Type B pancreatic cell (in vitro differentiated cells): ENCODE measurements around the gene ALPI. TPM values are rescaled to one million over a fixed set of nuclear protein-coding genes. Genes with fewer than 3 reads are reported as not detected.

Source experiments
- DNase-seq: peaks from one replicate; pipeline ENCODE4 v3.0.0; 2021; ENCODE audit warnings: mixed read lengths; ENCODE audit not compliant: unreplicated experiment; ENCODE audit errors: extremely low spot score
- H3K27ac Mint-ChIP-seq: 2 replicates; pipeline ENCODE4 v1.8.0; 2021; ENCODE audit warnings: mild to moderate bottlenecking, mixed read lengths
- H3K27me3 Mint-ChIP-seq: 2 replicates; pipeline ENCODE4 v1.8.0; 2021; ENCODE audit warnings: mixed read lengths
- H3K36me3 Mint-ChIP-seq: 2 replicates; pipeline ENCODE4 v1.8.0; 2021; ENCODE audit warnings: mixed read lengths
- H3K4me1 Mint-ChIP-seq: one replicate; pipeline ENCODE4 v1.8.0; 2021; ENCODE audit warnings: mixed read lengths; ENCODE audit not compliant: unreplicated experiment
- H3K4me3 Mint-ChIP-seq: 2 replicates; pipeline ENCODE4 v1.8.0; 2021; ENCODE audit warnings: mild to moderate bottlenecking, mixed read lengths
- H3K9me3 Mint-ChIP-seq: 2 replicates; pipeline ENCODE4 v1.8.0; 2021; ENCODE audit warnings: mixed read lengths
- CTCF ChIP-seq: fragments of 200-600 bp; sonication (generic); conservative IDR thresholded peaks from 2 replicates; pipeline ENCODE4 v1.5.0; 2021; ENCODE audit warnings: antibody characterized with exemption, mild to moderate bottlenecking
- total RNA-seq: library from RNA; stranded (reverse); gene quantifications from 2 replicates; pipeline ENCODE4 v1.2.1, GENCODE V29; 2021; ENCODE audit warnings: low replicate concordance

Gene ALPI
- total RNA-seq, 1 donor from 2014 or later = 1.5 TPM

- peaks cover 30% of the 10 kb centered on the region for H3K27me3 Mint-ChIP-seq
- no peaks in the 10 kb centered on the region for H3K36me3 Mint-ChIP-seq
- no peak overlapping the region for H3K4me3 Mint-ChIP-seq
- DNase-seq = no peak
- H3K9me3 Mint-ChIP-seq = no peaks in the 10 kb centered on the region
- no peak overlapping the region for H3K27ac Mint-ChIP-seq
- H3K4me1 Mint-ChIP-seq = no peaks in the 10 kb centered on the region
- TF ChIP-seq CTCF = no peak
These were observed 2.2 kb downstream of the ALPI start for GRCh38 chr2:232458051-232458660.

GRCh38 chr2:232458661-232459418, 2.9 kb downstream of the ALPI start:
- Mint-ChIP-seq H3K4me3 (no peak overlapping the region), H3K36me3 (no peaks in the 10 kb centered on the region), H3K27me3 (peaks cover 27% of the 10 kb centered on the region), H3K27ac (no peak overlapping the region), H3K4me1 (no peaks in the 10 kb centered on the region), H3K9me3 (no peaks in the 10 kb centered on the region)
- DNase-seq = peak; percentile 66
- TF ChIP-seq CTCF = no peak

- no peak overlapping the region for H3K4me3 Mint-ChIP-seq
- H3K36me3 Mint-ChIP-seq = no peaks in the 10 kb centered on the region
- DNase-seq = peak; percentile 42
- H3K9me3 Mint-ChIP-seq = no peaks in the 10 kb centered on the region
- no peak overlapping the region for H3K27ac Mint-ChIP-seq
- TF ChIP-seq CTCF = no peak
- H3K27me3 Mint-ChIP-seq = peaks cover 27% of the 10 kb centered on the region
- no peaks in the 10 kb centered on the region for H3K4me1 Mint-ChIP-seq
These were observed 3.6 kb downstream of the ALPI start for GRCh38 chr2:232459419-232460035.

- peak; percentile 57 for DNase-seq
- H3K4me1 Mint-ChIP-seq = no peaks in the 10 kb centered on the region
- no peaks in the 10 kb centered on the region for H3K36me3 Mint-ChIP-seq
- no peaks in the 10 kb centered on the region for H3K9me3 Mint-ChIP-seq
- no peak overlapping the region for H3K27ac Mint-ChIP-seq
- TF ChIP-seq CTCF = no peak
- no peak overlapping the region for H3K4me3 Mint-ChIP-seq
- H3K27me3 Mint-ChIP-seq = peaks cover 23% of the 10 kb centered on the region
These were observed 4.2 kb downstream of the ALPI start for GRCh38 chr2:232460171-232460570.

- no peak overlapping the region for H3K4me3 Mint-ChIP-seq
- no peaks in the 10 kb centered on the region for H3K4me1 Mint-ChIP-seq
- DNase-seq = peak; percentile 55
- TF ChIP-seq CTCF = no peak
- H3K27me3 Mint-ChIP-seq = peaks cover 39% of the 10 kb centered on the region
- no peaks in the 10 kb centered on the region for H3K9me3 Mint-ChIP-seq
- H3K27ac Mint-ChIP-seq = no peak overlapping the region
- H3K36me3 Mint-ChIP-seq = no peaks in the 10 kb centered on the region
These were observed 8.0 kb downstream of the ALPI start for GRCh38 chr2:232463701-232464543.
